HG03066 (cell line): ENCODE data around the gene SLC22A14.

Experiments used
- ATAC-seq: cut with Tn5 transposase; IDR thresholded peaks from one replicate; pipeline ENCODE4 v1.9.1; 2021; ENCODE audit warnings: low read depth; ENCODE audit not compliant: unreplicated experiment

SLC22A14 gene

DNA sequence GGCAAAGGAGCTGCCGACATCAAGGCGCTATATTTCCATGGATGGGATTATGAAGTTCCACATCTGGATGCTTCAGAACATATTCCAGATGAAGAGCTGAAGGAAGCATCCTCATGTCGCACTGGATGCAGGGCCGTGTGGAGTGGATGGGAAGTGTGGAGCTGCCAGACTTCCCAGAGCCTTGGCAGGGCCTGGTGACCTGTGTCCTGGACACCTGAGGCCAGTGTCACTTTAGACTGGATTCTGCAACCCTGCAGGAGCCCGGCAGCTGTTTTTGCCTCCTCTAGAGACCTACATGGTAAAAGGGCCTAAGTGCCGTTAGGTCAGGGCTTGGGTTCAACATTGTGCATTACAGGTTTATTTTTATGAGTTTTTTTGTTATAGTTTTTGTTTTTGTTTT is 53.2 kb downstream of the SLC22A14 start:
- ATAC-seq = no peak

DNA sequence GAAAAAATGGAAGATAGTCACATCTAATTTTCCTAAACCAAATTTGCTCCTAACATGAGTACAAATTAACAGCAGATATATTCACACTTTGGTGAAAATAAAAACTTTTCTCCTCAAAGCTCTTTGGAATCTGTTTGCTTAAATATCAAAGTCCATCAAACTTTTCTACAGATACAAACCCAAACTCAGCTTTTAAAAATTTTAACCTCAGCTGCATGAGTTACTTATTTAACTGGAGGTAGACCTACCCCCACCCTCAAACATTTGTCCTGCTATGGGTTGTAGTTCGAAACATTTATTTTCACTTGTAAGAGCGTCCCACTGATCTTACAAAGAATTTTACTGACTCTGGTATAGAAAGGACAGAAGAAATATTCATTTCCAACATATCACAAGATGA is 55.6 kb downstream of the SLC22A14 start:
- no peak for ATAC-seq

DNA sequence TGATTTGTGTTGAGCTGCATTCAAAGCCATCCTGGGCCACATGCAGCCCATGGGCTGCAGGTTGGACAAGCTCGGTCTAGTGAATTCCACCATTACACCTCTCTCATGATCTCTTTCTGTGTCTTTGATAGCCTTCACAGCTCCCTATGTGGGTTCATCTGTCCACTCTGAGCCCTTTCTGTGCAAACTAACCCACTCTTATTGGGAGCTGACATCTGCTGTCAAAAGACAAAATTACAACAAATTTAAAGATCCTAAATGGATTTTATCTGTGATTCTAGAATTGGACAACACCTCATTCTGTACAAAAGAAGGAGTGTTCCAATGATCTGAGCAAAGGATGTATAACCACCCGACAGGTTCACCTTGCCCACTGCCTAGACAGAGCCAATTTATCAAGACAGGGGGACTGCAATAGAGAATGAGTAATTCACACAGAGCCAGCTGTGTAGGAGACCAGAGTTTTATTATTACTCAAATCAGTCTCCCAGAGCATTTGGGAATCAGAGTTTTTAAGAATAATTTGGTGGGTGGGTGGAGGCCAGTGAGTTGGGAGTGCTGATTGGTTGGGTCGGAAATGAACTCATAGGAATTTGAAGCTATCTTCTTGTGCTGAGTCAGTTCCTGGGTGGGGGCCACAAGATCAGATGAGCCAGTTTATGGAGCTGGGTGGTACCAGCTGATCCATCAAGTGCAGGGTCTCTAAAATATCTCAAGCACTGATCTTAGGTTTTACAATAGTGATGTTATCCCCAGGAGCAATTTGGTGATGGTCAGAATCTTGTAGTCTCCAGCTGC is 61.9 kb downstream of the SLC22A14 start:
- ATAC-seq = no peak

DNA sequence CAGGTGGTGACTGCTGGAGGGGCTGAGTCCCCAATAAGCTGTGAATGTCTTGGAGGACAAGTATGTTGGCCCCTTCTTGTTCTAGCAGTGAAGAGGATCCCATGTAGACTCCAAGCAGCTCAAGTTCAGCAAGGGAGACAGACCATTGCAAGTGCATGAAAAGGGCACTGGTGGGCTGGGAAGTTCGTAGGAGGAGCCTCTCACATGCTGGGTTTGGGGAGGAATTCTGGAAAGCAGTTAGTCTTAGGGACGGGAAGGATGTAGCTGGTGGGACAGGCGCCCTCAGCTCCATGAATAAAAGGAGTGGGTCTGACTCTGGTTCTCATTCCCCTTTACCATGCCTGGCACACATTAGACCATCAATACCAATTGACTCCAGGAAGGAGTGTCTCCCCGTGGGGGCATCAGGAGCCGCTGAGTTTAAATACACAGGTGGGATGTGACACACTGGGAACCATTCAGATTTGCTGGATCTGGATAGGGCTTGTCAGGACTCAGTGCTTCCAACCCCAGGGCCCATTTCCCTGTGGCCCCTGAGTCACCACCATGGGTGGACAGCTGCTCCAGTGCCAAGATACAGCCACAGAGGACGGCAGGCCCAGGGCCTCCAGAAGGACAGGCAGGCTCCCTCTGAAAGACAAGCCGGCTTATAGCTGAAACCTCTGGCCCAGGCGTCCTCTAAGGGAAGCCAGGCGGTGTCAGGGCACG is 63.9 kb downstream of the SLC22A14 start:
- peak; percentile 25 for ATAC-seq

DNA sequence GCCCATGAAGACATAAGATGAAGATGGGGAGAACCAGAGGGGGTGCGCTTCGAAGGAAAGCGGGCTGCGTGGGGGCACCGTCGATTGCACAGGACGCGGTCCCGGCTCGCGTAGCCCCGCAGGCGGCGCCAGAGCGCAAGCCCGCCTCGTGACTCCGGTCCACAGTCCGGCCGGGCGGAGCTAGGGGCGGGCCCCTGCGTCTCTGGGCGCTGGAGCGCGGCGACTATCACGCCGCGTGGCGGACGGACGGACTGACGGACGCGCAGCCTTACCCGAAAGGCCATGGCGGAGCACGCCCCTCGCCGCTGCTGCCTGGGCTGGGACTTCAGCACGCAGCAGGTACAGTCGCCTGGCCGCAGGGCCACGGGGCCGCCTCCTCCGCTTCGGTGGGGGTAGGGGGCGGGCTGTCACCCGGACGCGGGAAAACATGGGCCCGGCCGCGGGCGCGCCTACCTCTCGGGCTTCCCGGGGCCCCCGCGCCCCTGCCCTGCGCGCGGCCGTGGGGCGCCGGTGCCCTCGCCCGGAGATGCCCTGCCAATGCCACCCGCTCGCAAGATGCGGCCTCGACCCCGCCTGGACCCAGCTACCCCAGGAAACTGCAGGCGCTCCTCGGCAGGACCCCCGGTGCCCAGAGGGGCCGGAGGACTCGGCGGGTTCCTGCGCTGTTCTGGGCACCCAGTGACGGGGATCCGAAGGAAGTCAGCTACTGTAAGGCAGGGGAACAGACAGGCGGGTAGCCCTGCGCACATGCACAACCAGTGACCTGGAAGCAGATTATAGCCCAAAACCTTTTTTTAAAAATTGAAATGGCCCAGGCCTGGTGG is 64.7 kb downstream of the SLC22A14 start, which contains the start of gene XYLB:
Gene XYLB, plus strand, starts transcription at position 199 of the 824 bp plus-strand sequence. Its CDS starts 84 bp downstream, at position 283.
- peak; percentile 98 for ATAC-seq

DNA sequence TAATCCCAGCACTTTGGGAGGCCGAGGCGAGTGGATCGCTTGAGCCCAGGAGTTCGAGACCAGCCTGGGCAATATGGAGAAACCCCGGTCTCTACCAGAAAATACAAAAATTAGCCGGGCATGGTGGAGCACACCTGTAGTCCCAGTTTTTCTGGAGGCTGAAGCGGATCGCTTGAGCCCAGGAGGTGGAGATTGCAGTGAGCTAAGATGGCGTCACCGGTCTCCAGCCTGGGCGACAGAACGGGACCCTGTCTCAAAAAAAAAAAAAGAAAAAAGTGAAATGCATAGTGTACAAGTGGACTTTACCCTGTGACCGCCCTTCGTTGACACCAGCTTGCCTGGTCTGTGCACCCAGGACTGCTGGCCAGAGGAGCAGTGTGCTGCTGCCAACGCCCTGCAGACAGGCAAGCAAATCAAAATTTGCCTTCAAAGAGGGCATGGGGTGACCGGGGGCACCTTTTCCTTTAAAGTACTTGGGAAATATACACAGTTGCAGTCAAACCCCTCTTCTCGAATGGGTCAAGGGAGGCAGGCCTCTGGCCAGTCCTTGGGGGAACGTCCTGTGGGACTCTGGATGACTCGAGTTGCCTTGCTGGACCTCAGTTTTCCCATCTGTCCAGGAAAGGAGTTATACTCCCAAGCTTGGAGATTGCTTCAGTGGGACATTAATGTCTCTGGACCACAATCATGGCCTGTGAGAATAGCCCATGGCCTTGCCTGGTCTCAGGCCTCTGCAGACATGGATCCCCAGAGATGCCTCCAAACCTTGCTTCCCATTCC is 65.5 kb downstream of the SLC22A14 start:
- ATAC-seq = no peak

DNA sequence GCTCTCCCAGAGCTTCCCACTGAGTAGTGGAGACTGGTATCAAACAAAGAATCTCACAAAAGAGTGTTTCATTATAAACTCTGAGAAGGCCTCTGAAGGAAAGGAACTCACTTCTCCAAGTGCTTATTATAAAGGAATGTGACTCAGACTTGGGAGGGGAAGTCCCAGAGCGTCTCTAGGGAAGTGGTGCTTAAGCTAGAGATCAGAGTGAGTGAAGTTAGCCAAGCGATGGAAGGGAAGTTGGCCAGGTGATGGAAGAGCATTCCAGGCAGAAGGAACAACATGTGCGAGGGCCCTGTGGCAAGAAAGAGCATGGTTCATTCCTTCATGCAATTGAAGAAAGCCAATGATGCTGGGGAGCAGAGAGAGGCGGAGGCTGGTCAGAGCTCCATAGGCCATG is 66.8 kb downstream of the SLC22A14 start:
- no peak for ATAC-seq

DNA sequence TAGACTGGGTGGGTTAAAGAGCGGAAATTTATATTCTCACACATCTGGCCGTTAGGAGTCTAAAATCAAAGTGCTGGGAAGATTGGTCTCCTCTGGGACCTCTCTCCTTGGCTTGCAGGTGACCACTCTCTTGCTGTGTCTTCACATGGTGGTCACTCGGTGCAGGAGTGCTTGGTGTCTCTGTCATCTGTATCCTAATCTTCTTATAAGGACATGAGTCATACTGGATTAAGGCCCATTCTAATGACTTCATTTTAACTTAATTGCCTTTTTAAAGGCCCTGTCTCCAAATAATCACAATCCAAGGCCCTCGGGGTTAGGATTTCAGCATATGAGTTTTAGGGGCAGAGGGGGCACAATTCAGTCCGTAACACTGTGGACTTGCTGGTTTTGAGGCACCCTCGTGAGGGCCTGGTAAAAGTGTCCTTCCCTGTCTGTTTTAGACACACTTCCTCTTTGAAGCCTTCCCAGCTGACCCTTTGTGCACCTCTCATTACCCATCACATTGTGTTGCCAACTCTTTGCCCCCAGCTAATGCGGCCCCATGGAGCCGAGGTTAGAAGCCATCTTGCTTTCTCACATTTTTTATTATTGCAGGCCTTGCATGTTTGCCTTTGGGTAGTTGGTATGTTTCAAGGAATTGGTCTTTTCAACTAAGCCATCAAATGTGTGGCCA is 67.7 kb downstream of the SLC22A14 start:
- no peak for ATAC-seq

DNA sequence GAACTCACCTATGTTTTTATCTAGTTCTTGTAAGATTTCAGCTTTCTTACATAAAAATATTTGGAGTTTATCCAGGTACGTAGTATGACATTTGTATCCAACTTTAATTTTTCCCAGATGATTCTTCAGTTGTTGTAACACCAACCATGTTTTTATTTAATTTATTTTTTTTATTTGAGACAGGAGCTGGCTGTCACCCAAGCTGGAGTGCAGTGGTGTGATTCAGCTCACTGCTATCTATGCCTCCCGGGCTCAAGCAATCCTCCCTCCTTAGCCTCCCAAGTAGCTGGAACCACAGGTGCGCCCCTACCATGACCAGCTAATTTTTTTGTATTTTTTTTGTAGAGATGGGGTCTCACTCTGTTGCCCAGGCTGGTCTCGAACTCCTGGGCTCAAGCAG is 71.1 kb downstream of the SLC22A14 start:
- ATAC-seq = no peak

DNA sequence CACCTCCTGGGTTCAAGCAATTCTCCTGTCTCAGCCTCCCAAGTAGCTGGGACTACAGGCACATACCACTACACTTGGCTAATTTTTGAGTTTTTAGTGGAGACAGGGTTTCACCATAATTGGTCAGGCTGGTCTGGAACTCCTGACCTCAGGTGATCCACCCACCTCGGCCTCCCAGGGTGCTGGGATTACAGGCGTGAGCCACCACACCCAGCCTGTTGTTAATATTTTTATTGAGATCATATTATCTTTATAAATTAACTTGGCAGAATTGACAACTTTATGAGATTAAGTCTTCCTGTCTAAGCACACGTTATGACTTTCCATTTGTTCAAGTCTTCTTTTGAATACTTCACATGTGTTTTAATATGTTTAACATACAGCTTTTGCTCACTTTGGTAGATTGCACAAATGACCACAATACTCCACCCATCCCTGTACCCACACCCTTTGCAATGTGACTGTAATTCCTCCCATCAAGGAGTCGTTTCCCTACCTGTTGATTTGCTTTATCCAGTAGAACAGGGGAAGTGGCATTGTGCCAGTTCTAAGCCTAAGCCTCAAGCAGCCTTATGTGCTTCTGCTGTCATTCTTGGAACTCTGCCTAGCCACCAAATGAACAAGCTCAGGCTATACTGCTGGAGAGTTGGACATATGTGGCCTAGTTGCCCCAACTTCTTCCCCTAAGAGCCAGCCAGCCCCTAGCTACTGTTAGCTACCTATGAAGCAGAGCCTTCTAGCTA is 72.7 kb downstream of the SLC22A14 start:
- no peak for ATAC-seq

DNA sequence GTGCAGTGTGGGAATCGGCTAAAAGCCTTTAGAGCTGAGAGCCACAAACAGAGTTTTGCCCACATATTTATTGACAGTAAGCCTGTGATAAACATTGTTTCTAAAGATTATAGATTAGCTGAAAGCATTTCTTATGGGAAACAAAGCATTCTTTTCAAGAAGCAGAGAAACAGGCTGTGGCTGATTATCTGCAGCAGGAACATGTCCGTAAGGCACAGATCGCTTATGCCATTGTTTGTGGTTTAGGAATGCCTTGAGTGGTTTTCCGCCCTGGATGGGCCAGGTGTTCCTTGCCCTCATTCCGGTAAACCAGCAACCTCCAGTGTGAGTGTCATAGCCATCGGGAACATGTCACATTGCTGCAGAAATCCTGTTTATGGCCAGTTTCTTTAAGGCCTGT is 76.9 kb downstream of the SLC22A14 start:
- no peak for ATAC-seq

DNA sequence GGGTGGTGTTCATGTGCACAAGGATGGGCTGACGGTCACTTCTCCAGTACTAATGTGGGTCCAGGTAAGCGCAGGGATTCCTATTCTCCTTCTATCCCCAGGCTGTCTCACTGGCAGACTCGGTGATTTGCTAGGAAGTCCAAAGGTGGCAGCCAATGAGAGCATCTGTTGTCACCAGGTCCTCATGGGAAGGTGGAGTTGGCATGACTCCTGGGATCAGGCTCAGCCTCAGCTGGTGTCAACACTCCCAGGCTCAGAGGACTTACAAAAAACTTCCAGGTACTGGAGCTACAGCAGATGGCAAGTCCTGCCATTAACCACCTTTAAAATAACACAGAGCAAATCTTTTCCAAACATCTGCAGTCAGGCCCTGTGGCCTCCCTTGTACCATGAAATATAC is 78.3 kb downstream of the SLC22A14 start:
- ATAC-seq = no peak

DNA sequence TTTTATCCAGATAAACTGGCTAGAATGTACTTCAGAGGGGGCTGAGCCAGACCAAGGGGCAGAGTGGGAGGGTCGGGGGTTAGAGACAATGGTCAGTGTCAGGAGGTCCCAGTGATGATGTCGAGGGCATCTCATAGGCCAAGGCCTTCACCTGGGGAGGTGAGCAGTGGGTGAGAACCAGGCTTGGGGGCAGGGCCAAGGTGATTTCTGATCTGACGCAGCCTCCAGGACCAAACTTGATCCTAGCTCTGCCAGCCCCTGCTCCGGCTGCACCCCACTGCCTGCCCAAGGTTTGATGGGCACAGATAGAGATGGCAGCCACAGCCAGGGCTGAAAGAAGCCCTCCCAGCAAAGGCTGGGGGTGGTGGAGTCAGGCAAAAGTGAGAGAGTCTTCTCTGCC is 79.4 kb downstream of the SLC22A14 start:
- ATAC-seq = no peak

DNA sequence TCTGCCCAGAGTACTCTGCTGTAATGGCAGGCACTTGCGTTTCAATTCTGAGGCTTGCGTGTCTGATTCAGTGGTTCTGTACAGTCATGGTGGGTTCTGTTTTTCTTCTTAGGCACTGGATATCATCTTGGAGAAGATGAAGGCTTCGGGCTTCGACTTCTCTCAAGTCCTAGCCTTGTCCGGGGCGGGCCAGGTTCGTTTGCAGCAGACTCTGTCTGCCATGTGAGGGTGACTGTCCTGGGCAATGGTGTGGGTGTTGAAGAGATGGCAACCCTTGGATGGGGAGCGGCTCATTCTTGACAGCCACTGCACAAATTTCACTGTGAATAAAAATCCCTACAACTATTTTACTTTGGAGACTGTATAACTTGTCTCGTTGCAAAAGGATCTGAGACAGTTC is 80.7 kb downstream of the SLC22A14 start:
- ATAC-seq = no peak

DNA sequence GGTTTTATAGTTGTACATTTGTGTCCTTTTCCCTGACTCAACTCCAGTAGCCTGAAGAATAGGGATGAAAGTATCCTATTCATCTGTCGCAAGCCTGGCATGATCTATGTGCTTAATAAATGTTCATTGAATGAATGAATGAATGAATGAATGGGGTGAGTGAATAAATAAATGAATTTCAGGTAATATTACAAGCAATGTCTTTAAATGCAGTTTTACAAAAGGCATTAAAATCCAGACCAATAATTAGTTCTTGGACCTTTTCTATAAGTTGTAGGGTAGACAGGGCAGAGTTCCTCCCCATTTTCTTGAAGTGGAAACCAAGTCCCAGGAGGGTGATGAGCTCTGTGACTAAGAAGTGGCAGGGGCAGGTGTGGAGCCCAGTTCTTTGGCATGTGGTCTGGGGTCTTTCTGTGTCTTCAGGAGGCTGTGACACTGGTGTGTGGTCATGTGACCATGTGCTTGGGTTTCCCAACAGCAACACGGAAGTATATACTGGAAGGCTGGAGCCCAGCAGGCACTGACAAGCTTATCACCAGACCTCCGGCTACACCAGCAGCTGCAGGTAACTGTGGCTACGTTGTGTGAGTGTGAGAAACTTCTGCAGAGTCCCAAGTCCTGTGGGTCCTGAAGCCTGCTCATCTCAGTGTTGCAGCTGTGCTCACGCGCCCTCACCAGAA is 82.8 kb downstream of the SLC22A14 start:
- no peak for ATAC-seq

DNA sequence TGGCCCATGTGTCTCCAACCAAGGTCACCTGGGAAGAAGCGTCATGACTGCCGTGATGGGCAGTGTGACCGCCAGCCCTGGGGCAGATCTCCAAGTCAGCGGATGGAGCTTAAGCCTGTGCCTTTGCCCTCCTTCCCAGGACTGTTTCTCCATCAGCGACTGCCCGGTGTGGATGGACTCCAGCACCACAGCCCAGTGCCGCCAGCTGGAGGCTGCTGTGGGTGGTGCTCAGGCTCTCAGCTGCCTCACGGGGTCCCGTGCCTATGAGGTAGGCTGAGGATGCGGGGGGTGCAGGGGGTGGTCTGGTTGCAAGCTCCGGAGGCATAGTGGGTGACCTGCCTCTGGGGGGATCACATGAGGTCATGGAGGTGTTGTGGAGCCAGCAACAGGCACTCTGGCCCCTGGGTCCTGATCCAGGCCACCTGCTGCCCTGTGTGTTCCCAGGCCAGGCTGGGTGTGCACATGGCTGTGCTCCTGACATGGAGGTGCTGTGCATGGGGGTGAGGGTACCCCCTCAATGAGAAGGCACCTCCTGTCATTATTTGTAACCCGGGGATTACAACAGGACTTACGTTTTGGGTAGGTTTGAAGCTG is 83.5 kb downstream of the SLC22A14 start:
- ATAC-seq = no peak

DNA sequence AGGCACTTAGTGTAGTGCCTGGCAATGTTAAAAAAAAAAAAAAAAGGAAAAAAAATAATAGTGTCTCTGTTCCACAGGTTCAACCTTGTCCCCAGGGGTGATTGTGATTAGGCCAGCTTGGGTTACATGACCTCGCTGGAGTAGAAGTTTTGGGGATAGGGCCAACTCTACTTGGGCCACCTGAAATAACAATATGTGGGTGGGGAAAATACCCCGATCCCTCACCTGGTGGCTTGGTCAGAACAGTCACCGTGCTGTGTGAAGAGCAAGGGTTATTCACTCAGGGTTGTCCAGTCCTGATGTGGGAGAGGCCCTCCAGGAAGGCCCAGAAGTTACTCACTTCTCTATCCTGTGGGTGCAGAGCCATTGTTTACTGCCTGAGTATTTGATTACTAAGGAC is 84.0 kb downstream of the SLC22A14 start:
- no peak for ATAC-seq

DNA sequence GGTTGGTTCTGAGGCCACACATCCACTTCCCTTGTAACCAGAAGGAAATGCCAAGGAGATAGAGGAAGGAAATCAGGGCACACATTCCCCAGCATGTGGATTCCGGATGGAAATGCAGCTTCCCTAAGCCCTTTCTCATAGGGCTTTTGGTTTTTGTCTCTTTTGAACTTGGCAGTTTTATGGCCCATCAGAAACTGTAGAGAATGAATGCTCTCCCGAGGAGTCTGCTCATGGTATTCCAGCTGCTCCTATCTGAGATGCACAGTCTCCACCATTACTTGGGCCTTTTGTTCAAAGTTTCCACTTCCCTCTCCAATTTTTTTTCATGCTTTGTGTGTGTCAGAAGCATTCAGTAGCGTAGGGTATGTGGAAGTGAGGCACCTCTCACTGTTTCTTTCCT is 85.7 kb downstream of the SLC22A14 start:
- ATAC-seq = no peak
